Measurements from ENCODE around the gene POLN.

The POLN gene

DNA sequence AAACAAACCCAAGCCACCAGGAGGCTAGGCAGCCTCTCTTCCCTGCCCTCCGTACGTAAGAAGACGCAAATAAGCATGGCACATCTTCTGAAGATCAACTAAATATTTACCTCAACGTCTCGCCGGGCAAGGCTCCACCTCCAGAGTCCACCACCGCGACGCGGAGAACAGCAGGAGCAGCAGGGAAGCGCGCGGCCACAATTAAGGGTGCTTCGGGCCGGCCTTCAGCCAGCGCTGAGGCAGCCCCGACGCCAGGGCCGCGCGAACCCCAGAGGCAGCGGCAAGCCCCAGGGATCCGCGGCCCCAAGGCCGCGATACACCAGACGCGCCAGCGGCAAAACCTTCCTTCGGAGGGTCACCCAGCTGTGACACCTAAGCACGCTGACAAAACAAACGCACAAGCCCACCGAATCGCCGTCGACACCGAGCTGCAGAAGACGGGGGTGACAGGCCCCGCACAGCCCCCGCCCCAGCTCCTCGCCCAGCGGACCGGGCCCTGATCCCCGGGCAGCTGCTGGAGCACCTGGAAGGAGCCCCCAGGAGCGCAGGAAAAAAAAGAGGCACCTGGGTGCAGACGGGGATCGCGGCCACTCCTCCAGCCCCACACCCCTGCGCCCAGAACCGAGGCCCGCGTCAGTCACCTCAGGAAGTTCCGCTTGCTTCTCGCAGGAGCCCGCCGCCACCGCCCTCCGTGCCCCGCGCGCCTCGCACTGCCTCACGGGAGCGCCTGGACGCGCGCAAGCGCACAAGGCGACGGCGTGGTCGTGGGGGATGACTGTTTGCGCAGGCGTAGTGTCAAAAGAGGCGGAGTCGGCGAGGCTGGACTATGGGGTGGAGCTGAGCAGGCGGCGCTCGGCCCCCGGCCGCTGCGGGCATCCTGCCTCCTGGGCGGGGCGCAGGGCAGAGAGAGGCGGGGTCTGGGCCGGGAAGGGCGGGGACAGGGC lies at the start of gene POLN, which contains the start of gene HAUS3:
TSS of gene POLN (minus strand) at position 712 of the 944 bp plus-strand sequence. CDS start 12,890 bp downstream, outside the sequence.
TSS of gene HAUS3 (minus strand) at position 712 of the 944 bp plus-strand sequence. CDS start 1,175 bp downstream, outside the sequence.
- Mint-ChIP-seq H3K4me1 (ENCODE audit: low read depth) (peaks cover 45% of the 10 kb centered on the region), H3K27me3 (ENCODE audit: low read depth) (no peaks in the 10 kb centered on the region), H3K9me3 (no peaks in the 10 kb centered on the region), H3K4me3 (peak within 1 kb of the TSS; percentile 89), H3K27ac (peak within 1 kb of the TSS; percentile 86), H3K36me3 (ENCODE audit: low read depth) (peaks cover 28% of the 10 kb centered on the region)

DNA sequence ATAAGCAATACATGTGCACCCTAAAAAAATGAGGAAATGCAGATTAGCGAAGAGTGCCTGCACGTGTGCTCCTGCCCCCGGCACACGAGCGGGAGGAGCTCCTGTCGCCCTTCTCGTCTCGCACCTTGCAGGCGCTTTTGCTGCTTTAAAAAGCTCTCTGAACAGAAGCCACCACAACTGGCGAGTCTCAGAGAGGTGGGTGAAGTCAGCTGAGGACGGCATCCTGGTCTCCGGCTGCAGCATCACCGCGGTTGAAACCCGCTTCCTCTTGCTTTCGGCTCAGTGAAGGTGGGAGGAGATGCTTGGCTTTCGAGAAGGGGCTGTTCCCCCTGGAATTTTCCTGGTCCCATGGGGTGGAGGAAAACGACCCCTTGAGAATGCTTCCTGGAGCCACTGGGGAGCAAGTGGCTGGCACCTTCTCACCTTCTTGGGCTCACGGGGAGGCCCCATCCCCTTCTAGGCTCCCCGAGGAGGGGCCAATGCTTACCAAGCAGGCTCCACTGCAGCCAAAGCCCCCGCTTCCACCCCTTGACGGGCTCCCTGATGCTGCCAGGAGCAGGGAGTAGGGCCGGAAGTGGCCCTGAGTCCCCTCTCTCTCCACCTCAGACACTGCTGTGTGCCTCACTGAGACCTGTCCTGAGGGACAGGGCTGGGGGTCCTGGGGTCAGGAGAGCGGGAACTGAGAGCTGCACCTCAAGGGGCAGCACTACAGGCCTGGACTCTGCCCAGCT lies 49.2 kb upstream of the POLN start:
- no peaks in the 10 kb centered on the region for H3K9me3 Mint-ChIP-seq
- H3K4me3 Mint-ChIP-seq = peak overlapping the region; percentile 75
- H3K4me1 Mint-ChIP-seq (ENCODE audit: low read depth) = peaks cover 13% of the 10 kb centered on the region
- H3K27me3 Mint-ChIP-seq (ENCODE audit: low read depth) = peaks cover 7% of the 10 kb centered on the region
- peaks cover 2% of the 10 kb centered on the region for H3K36me3 Mint-ChIP-seq (ENCODE audit: low read depth)
- H3K27ac Mint-ChIP-seq = peak overlapping the region; percentile 83

DNA sequence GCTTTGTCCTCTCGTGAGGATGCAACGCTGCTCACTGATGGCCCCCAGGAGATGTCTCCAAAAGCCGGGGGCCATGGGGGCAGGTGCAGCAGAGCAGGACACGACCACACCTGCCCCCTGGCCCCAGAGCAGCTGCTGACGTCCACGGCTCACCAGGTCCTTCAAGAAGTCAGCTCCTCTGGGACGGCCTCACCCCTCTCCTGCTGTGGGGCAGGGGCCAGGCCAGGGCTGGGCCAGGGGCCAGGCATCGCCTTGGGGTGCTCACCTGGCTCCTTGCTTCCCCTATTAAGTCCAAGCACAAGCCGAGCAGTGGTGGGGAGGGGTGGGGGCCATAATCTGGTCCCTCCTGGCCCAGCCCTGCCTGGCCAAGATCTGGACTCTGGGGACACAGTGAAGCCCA lies 48.6 kb upstream of the POLN start:
- H3K9me3 Mint-ChIP-seq = no peaks in the 10 kb centered on the region
- H3K4me3 Mint-ChIP-seq = peak overlapping the region; percentile 75
- H3K27ac Mint-ChIP-seq = peak overlapping the region; percentile 83
- H3K36me3 Mint-ChIP-seq (ENCODE audit: low read depth) = peaks cover 2% of the 10 kb centered on the region
- H3K4me1 Mint-ChIP-seq (ENCODE audit: low read depth) = peaks cover 13% of the 10 kb centered on the region
- H3K27me3 Mint-ChIP-seq (ENCODE audit: low read depth) = peaks cover 7% of the 10 kb centered on the region

DNA sequence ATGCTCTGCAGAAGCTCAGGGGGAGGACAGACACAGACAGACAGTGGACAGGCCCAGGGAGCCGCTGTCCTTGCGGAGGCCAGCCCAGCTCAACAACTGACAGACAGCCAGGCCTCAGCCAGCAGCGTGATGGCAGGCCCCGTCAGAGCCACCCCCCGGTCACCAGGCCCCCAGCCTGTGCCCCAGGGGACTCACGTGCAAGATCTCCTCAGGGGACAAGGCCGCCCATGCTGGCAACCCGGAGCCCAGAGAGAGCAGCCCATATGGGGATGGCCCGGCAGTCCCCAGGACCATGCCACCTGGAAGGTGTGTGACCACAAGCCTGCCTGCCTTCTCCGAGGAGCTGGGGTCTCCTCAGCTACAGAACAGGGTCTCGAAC lies 48.0 kb upstream of the POLN start:
- H3K36me3 Mint-ChIP-seq (ENCODE audit: low read depth) = peaks cover 2% of the 10 kb centered on the region
- peaks cover 7% of the 10 kb centered on the region for H3K27me3 Mint-ChIP-seq (ENCODE audit: low read depth)
- peaks cover 15% of the 10 kb centered on the region for H3K4me1 Mint-ChIP-seq (ENCODE audit: low read depth)
- no peaks in the 10 kb centered on the region for H3K9me3 Mint-ChIP-seq
- H3K27ac Mint-ChIP-seq = no peak overlapping the region
- no peak overlapping the region for H3K4me3 Mint-ChIP-seq

- H3K36me3 Mint-ChIP-seq (ENCODE audit: low read depth) = peaks cover 2% of the 10 kb centered on the region
- no peak overlapping the region for H3K27ac Mint-ChIP-seq
- peaks cover 7% of the 10 kb centered on the region for H3K27me3 Mint-ChIP-seq (ENCODE audit: low read depth)
- H3K9me3 Mint-ChIP-seq = no peaks in the 10 kb centered on the region
- H3K4me1 Mint-ChIP-seq (ENCODE audit: low read depth) = peaks cover 16% of the 10 kb centered on the region
- no peak overlapping the region for H3K4me3 Mint-ChIP-seq
Observed at GRCh38 chr4:2289311-2289954, 47.5 kb upstream of the POLN start.

- H3K9me3 Mint-ChIP-seq = no peaks in the 10 kb centered on the region
- H3K27ac Mint-ChIP-seq = no peak overlapping the region
- H3K4me3 Mint-ChIP-seq = no peak overlapping the region
- peaks cover 7% of the 10 kb centered on the region for H3K27me3 Mint-ChIP-seq (ENCODE audit: low read depth)
- H3K36me3 Mint-ChIP-seq (ENCODE audit: low read depth) = peaks cover 2% of the 10 kb centered on the region
- H3K4me1 Mint-ChIP-seq (ENCODE audit: low read depth) = peaks cover 20% of the 10 kb centered on the region
Observed at GRCh38 chr4:2288051-2288541, 46.2 kb upstream of the POLN start.

GRCh38 chr4:2287594-2287915 lies 45.6 kb upstream of the POLN start:
- Mint-ChIP-seq H3K27ac (no peak overlapping the region), H3K27me3 (ENCODE audit: low read depth) (peaks cover 4% of the 10 kb centered on the region), H3K4me1 (ENCODE audit: low read depth) (peaks cover 24% of the 10 kb centered on the region), H3K4me3 (no peak overlapping the region), H3K36me3 (ENCODE audit: low read depth) (peaks cover 2% of the 10 kb centered on the region), H3K9me3 (no peaks in the 10 kb centered on the region)

GRCh38 chr4:2286904-2287593 lies 45.1 kb upstream of the POLN start:
- peaks cover 5% of the 10 kb centered on the region for H3K36me3 Mint-ChIP-seq (ENCODE audit: low read depth)
- no peaks in the 10 kb centered on the region for H3K27me3 Mint-ChIP-seq (ENCODE audit: low read depth)
- H3K4me3 Mint-ChIP-seq = no peak overlapping the region
- no peaks in the 10 kb centered on the region for H3K9me3 Mint-ChIP-seq
- no peak overlapping the region for H3K27ac Mint-ChIP-seq
- peaks cover 29% of the 10 kb centered on the region for H3K4me1 Mint-ChIP-seq (ENCODE audit: low read depth)

DNA sequence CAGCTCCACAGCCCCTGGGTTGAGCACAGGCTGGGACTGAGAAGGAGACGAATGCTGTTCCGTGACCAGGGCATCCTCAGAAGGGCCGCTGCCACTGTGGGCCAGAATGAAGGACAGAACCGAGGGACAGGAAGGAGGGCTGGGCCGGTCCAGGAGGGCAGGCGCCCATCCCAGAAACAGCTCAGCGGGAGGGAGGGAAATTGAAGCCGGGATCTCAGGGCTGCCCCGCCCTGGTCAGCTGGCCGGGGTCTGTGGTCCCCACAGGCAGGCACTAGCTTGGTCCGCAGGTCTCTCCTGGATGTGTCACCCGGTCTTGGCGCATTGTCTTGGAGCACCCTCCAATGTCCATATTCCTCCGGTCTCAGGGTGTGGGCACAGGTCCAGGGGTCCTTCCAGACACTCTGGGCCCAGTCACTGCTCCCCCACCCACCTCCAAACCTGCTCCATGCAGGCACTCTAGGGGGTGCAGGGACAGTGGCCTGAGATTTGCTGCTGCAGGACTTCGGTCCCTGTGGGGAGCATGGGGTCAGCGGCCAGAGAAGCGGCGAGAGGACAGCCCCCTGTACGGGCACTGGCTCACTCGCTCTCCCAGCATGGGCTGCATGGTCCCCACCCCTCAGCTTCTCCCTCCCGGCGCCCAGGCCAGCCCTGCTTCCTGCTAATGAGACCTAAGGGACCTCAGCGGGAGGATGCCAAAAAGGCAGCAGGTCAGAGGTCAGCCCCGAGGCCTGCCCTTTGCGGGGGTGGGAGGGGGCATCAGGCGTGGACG lies 43.9 kb upstream of the POLN start:
- peak overlapping the region; percentile 41 for H3K27ac Mint-ChIP-seq
- no peaks in the 10 kb centered on the region for H3K27me3 Mint-ChIP-seq (ENCODE audit: low read depth)
- H3K4me3 Mint-ChIP-seq = no peak overlapping the region
- H3K4me1 Mint-ChIP-seq (ENCODE audit: low read depth) = peaks cover 35% of the 10 kb centered on the region
- H3K36me3 Mint-ChIP-seq (ENCODE audit: low read depth) = peaks cover 4% of the 10 kb centered on the region
- H3K9me3 Mint-ChIP-seq = no peaks in the 10 kb centered on the region

- Mint-ChIP-seq H3K27me3 (ENCODE audit: low read depth) (no peaks in the 10 kb centered on the region), H3K36me3 (ENCODE audit: low read depth) (peaks cover 3% of the 10 kb centered on the region), H3K27ac (peak overlapping the region; percentile 41), H3K4me1 (ENCODE audit: low read depth) (peaks cover 34% of the 10 kb centered on the region), H3K4me3 (no peak overlapping the region), H3K9me3 (no peaks in the 10 kb centered on the region)
Observed at GRCh38 chr4:2284934-2285612, 43.2 kb upstream of the POLN start.

DNA sequence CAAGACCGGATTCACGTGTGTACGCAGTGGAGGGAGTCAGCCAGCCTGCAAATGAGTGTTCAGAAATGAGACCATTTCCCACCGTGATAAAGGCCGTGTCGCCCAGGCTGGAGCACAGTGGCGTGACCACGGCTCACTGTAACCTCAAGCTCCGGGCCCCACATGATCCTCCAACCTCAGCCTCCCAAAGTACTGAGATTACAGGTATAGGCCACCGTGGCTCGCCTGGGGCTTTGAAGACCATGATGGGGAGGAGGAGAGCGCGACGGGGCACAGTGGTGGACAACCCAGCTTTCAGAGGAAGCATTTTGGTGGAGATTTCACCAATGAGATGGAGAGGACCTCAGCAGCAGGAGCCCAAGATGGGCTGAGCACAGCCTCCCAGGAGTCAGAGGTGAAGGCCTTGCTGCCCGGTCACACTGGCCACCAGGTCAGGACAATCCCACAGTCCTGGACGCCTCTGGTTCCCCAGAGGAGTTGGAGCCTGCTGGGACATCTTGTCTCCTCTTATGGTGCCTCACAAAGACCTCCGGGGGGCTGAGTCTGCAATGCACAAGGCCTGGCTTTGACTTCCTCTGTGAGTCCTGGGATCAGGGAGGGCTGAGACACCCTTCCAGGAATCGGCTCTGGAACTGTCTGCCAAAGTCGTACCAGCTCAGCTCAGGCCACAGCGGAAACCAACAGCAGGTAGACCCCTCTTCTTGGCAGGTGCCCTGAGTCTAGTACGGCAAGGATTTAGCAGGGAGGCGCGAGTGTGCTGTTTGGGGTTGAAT lies 42.4 kb upstream of the POLN start:
- no peaks in the 10 kb centered on the region for H3K9me3 Mint-ChIP-seq
- no peak overlapping the region for H3K4me3 Mint-ChIP-seq
- H3K27ac Mint-ChIP-seq = no peak overlapping the region
- H3K36me3 Mint-ChIP-seq (ENCODE audit: low read depth) = peaks cover 3% of the 10 kb centered on the region
- H3K4me1 Mint-ChIP-seq (ENCODE audit: low read depth) = peaks cover 32% of the 10 kb centered on the region
- no peaks in the 10 kb centered on the region for H3K27me3 Mint-ChIP-seq (ENCODE audit: low read depth)

- Mint-ChIP-seq H3K36me3 (ENCODE audit: low read depth) (peaks cover 3% of the 10 kb centered on the region), H3K4me3 (peak overlapping the region; percentile 51), H3K27me3 (ENCODE audit: low read depth) (no peaks in the 10 kb centered on the region), H3K27ac (peak overlapping the region; percentile 75), H3K4me1 (ENCODE audit: low read depth) (peaks cover 32% of the 10 kb centered on the region), H3K9me3 (no peaks in the 10 kb centered on the region)
Observed at GRCh38 chr4:2283199-2283711, 41.3 kb upstream of the POLN start.
